ENCODE measurements around the gene DNAJB5. TPM values are rescaled to one million over a fixed set of nuclear protein-coding genes. Genes with fewer than 3 reads are reported as not detected.

The DNAJB5 gene
- total and polyA plus RNA-seq, 2 experiments from 2014 or later, result 20.3 to 37.4 TPM

- no peaks in the 10 kb centered on the region for H3K9me2 ChIP-seq (ENCODE audit: insufficient read depth)
- H3K4me1 ChIP-seq (ENCODE audit: insufficient read depth), result peaks cover 6% of the 10 kb centered on the region; the same call in 1 of the 2 replicates
- H3K79me2 ChIP-seq (replicated peaks; ENCODE audit: insufficient read depth), result no peaks in the 10 kb centered on the region
- no peaks in the 10 kb centered on the region for H3K36me3 ChIP-seq (ENCODE audit: insufficient read depth)
- no peak overlapping the region for H3K4me3 Mint-ChIP-seq
- H2AFZ ChIP-seq, result no peak overlapping the region
- H3K27ac ChIP-seq (ENCODE audit: low read depth), result no peak overlapping the region
- H3K36me3 Mint-ChIP-seq (ENCODE audit: low read depth), result no peaks in the 10 kb centered on the region
- H3K27me3 ChIP-seq (ENCODE audit: insufficient read depth), result peaks cover 28% of the 10 kb centered on the region
- H3K27me3 Mint-ChIP-seq (ENCODE audit: insufficient read depth, low read depth, poor library complexity), result peaks cover 4% of the 10 kb centered on the region
- peaks cover 17% of the 10 kb centered on the region; the same call in 2 of the 3 replicates for H3K4me1 Mint-ChIP-seq
- no peak overlapping the region for H3K4me3 ChIP-seq
- no peak for ATAC-seq
- no peak overlapping the region for H3K27ac Mint-ChIP-seq
- TF ChIP-seq STAT1 (IDR thresholded peaks at IDR 0.05; ENCODE audit: unreplicated experiment), result no peak
- no peak for TF ChIP-seq ETS1 (IDR thresholded peaks at IDR 0.05)
- no peak for TF ChIP-seq JUNB (IDR thresholded peaks at IDR 0.05; ENCODE audit: unreplicated experiment)
- TF ChIP-seq POLR2AphosphoS5 (IDR thresholded peaks at IDR 0.05; ENCODE audit: low read depth), result no peak
- TF ChIP-seq EZH2phosphoT487 (IDR thresholded peaks at IDR 0.05; ENCODE audit: unreplicated experiment), result no peak
- TF ChIP-seq EZH2 (IDR thresholded peaks at IDR 0.05; ENCODE audit: low read depth, unreplicated experiment), result no peak
- no peak for TF ChIP-seq ZNF331 (CRISPR knock-in tag; IDR thresholded peaks at IDR 0.05; ENCODE audit: low read depth)
- TF ChIP-seq, protein P1, sequence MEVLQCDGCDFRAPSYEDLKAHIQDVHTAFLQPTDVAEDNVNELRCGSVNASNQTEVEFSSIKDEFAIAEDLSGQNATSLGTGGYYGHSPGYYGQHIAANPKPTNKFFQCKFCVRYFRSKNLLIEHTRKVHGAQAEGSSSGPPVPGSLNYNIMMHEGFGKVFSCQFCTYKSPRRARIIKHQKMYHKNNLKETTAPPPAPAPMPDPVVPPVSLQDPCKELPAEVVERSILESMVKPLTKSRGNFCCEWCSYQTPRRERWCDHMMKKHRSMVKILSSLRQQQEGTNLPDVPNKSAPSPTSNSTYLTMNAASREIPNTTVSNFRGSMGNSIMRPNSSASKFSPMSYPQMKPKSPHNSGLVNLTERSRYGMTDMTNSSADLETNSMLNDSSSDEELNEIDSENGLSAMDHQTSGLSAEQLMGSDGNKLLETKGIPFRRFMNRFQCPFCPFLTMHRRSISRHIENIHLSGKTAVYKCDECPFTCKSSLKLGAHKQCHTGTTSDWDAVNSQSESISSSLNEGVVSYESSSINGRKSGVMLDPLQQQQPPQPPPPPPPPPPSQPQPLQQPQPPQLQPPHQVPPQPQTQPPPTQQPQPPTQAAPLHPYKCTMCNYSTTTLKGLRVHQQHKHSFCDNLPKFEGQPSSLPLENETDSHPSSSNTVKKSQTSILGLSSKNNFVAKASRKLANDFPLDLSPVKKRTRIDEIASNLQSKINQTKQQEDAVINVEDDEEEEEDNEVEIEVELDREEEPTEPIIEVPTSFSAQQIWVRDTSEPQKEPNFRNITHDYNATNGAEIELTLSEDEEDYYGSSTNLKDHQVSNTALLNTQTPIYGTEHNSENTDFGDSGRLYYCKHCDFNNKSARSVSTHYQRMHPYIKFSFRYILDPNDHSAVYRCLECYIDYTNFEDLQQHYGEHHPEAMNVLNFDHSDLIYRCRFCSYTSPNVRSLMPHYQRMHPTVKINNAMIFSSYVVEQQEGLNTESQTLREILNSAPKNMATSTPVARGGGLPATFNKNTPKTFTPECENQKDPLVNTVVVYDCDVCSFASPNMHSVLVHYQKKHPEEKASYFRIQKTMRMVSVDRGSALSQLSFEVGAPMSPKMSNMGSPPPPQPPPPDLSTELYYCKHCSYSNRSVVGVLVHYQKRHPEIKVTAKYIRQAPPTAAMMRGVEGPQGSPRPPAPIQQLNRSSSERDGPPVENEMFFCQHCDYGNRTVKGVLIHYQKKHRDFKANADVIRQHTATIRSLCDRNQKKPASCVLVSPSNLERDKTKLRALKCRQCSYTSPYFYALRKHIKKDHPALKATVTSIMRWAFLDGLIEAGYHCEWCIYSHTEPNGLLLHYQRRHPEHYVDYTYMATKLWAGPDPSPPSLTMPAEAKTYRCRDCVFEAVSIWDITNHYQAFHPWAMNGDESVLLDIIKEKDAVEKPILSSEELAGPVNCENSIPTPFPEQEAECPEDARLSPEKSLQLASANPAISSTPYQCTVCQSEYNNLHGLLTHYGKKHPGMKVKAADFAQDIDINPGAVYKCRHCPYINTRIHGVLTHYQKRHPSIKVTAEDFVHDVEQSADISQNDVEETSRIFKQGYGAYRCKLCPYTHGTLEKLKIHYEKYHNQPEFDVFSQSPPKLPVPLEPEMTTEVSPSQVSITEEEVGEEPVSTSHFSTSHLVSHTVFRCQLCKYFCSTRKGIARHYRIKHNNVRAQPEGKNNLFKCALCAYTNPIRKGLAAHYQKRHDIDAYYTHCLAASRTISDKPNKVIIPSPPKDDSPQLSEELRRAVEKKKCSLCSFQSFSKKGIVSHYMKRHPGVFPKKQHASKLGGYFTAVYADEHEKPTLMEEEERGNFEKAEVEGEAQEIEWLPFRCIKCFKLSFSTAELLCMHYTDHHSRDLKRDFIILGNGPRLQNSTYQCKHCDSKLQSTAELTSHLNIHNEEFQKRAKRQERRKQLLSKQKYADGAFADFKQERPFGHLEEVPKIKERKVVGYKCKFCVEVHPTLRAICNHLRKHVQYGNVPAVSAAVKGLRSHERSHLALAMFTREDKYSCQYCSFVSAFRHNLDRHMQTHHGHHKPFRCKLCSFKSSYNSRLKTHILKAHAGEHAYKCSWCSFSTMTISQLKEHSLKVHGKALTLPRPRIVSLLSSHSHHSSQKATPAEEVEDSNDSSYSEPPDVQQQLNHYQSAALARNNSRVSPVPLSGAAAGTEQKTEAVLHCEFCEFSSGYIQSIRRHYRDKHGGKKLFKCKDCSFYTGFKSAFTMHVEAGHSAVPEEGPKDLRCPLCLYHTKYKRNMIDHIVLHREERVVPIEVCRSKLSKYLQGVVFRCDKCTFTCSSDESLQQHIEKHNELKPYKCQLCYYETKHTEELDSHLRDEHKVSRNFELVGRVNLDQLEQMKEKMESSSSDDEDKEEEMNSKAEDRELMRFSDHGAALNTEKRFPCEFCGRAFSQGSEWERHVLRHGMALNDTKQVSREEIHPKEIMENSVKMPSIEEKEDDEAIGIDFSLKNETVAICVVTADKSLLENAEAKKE (CRISPR knock-in tag; IDR thresholded peaks at IDR 0.05), result no peak
- TF ChIP-seq, protein P2, sequence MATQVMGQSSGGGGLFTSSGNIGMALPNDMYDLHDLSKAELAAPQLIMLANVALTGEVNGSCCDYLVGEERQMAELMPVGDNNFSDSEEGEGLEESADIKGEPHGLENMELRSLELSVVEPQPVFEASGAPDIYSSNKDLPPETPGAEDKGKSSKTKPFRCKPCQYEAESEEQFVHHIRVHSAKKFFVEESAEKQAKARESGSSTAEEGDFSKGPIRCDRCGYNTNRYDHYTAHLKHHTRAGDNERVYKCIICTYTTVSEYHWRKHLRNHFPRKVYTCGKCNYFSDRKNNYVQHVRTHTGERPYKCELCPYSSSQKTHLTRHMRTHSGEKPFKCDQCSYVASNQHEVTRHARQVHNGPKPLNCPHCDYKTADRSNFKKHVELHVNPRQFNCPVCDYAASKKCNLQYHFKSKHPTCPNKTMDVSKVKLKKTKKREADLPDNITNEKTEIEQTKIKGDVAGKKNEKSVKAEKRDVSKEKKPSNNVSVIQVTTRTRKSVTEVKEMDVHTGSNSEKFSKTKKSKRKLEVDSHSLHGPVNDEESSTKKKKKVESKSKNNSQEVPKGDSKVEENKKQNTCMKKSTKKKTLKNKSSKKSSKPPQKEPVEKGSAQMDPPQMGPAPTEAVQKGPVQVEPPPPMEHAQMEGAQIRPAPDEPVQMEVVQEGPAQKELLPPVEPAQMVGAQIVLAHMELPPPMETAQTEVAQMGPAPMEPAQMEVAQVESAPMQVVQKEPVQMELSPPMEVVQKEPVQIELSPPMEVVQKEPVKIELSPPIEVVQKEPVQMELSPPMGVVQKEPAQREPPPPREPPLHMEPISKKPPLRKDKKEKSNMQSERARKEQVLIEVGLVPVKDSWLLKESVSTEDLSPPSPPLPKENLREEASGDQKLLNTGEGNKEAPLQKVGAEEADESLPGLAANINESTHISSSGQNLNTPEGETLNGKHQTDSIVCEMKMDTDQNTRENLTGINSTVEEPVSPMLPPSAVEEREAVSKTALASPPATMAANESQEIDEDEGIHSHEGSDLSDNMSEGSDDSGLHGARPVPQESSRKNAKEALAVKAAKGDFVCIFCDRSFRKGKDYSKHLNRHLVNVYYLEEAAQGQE (IDR thresholded peaks at IDR 0.05; ENCODE audit: unreplicated experiment), result no peak
- no peak for TF ChIP-seq NANOG (IDR thresholded peaks at IDR 0.05; ENCODE audit: borderline replicate concordance)
- TF ChIP-seq, protein P3, sequence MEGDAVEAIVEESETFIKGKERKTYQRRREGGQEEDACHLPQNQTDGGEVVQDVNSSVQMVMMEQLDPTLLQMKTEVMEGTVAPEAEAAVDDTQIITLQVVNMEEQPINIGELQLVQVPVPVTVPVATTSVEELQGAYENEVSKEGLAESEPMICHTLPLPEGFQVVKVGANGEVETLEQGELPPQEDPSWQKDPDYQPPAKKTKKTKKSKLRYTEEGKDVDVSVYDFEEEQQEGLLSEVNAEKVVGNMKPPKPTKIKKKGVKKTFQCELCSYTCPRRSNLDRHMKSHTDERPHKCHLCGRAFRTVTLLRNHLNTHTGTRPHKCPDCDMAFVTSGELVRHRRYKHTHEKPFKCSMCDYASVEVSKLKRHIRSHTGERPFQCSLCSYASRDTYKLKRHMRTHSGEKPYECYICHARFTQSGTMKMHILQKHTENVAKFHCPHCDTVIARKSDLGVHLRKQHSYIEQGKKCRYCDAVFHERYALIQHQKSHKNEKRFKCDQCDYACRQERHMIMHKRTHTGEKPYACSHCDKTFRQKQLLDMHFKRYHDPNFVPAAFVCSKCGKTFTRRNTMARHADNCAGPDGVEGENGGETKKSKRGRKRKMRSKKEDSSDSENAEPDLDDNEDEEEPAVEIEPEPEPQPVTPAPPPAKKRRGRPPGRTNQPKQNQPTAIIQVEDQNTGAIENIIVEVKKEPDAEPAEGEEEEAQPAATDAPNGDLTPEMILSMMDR (conservative IDR thresholded peaks at IDR 0.05; ENCODE audit: low read depth in 2 of 2), result no peak
- TF ChIP-seq CREB1 (CRISPR knock-in tag; IDR thresholded peaks at IDR 0.05; ENCODE audit: low read depth), result no peak
- no peak for TF ChIP-seq ZNF114 (CRISPR knock-in tag; IDR thresholded peaks at IDR 0.05)
- H3F3A ChIP-seq (replicated peaks; ENCODE audit: low read depth), result no peaks in the 10 kb centered on the region
- no peak overlapping the region for H3K4me2 ChIP-seq
- H4K20me1 ChIP-seq (replicated peaks; ENCODE audit: insufficient read depth), result no peaks in the 10 kb centered on the region
- H3K9me3 Mint-ChIP-seq, result no peaks in the 10 kb centered on the region
- no peak for DNase-seq (ENCODE audit: low spot score)
Observed at GRCh38 chr9:34964458-34964857, 25.1 kb upstream of the DNAJB5 start.
